ENCODE results near the gene ITGA8.
"Not testable (repeated sequence)": the region's sequence is repeated elsewhere in the genome, so short reads cannot be mapped to it uniquely, and the experiment has no call there.

ITGA8 gene

DNA sequence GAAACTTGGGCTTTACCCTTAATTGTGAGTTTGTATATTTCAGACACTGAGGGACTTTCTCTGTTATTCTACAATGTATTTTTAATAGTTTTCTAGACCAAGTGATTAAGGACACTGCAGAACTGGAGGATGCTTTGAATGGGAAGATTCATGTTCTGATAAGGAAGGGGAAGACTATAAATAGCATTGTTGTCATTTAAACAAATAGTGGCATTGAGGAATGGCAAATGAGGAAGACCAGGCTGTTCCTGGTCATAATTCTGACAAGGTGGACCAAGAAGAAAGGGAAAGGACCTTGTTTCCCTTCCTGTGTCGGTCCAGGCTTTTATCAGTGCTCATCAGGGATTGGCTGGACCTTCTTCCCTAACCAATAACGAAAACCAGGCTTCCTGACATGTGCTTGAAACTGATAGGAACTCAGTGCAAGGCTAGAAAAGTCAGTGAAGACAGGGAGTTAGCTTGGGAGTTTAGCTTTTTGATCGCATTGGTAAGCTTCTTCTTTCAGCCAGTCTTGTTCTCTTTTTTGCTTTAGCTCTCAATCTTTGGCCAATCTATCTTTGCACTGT lies 116.2 kb downstream of the ITGA8 start:
- no peak for DNase-seq

DNA sequence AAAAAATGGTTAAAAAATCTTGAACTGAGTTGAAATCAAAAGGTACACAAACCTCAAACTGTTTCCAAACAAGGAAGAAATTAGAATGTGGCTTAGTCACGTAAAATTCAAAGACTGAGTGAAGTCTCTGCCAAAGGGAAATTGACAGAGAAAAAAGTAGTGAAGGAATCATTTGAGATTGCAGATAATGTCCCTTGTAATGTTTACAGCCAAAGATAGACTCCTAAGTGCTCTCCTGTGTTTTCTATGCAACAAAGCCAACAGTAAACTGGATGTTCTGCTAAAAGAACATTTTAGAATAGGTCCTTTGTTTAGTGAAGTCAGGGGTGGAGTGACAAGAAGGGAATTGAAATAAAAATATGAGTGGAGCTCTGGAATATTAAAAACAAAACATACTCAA lies 117.9 kb downstream of the ITGA8 start:
- DNase-seq, result no peak

DNA sequence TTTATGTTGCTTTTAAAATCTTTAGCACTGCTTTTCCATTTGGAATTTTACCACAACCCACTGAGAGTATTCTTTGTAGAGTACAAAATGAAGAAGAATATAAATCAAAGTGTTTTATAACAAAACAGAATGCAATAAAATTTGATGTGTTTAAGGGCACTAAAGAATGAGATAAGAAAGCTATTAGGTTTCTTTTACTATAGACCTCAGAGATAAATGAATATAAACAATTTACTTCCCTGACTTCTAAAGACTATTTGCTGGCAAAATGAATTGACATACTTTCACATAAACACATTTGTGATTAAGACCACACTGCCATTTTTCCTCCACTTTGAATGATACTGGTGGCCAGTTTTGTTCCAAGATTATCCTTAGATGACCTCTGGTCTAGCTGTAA lies 124.5 kb downstream of the ITGA8 start:
- DNase-seq, result no peak

DNA sequence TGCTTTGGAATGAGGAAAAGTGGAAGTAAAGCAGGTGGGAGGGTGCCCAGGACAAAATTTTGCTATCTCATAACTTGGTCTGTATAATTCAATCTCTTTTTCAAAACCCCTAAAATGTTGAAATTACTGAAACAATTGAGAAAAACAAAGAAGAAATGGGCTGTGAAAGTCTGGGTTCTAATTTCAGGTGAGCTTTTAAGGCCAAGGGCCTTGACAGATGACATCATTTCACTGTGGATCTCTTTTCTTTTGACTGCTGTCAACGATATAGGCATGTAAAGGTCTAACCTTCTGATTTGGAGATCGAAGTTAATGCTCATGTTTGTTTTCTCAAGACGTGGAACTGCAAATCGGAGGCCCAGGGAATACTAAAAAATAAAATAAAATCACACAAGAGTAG lies 127.8 kb downstream of the ITGA8 start:
- no peak for DNase-seq

DNA sequence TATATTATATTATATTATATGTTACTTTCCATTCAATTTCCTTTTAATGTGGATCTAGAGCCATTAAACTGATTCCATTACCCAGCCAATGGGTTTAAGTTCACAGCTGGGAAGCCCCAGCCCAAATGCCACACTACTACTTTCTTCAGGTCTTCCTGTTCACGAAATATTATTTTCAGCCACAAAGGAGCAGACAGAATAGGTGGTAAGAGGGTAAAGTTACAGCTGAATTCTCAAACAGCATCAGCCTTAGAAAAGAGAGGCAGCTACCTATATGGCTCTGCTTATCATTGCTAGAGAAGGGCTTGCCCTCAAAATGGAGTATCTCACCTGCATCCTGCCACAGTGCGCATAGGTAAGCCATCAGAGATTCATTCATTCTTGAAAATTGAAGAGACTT lies 128.3 kb downstream of the ITGA8 start:
- DNase-seq, result no peak

DNA sequence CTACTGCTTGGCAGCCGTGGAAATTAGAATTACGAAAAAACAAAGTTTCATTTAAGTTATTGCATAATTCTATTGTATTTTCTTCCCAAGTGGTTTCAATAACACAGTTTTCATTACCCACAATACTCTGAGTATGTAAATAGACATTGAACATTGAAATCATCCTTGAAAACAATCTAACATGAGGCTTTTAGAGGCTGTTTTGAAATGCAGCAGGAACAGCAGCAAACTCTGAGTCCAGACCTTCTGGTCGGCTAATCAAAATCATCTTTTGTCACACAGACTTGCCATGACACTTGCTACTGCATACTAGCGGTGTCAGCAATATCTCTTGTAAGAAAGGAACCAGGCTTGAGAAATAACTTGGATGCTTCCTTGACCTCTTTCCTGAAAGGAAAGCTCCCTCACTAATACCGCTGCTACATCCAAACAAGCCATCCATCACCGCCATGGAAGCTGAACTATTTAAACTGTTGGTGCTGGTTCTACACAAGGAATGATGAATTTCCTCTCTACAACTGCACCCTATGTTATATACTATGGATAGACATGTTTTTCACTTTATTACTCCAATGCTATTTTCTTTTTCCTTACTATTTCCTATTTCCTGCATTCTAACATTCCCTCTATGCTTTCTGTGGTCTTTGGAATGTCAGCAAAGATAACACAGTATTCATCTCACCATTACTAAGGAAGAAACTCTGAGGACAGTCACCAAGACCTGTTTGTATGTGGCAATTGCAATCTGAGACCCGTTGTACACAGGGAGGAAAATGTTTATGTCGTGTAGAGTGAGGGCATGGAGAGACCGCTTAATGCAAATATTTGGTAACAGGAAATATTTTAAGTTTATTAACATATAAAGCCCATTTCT lies 130.8 kb downstream of the ITGA8 start:
- DNase-seq, result no peak

DNA sequence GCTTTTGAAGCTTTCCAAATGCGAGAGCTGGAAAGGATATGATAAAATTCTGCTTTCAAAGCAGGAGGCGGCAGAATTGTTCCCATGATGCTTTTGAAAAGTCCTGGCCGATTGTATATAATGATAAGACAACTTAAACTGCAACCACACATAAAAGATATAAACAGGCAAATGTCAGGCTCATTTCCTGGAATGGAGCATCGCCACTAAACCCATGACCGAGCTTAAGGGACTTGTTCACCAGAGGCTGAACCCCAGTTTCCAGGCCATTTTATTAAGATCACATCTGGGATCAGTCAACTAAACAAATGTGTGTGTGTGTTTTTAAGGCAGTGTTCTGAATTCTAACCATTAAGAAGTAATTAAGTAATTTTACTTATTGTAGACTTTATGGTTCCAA lies 131.6 kb downstream of the ITGA8 start:
- no peak for DNase-seq

DNA sequence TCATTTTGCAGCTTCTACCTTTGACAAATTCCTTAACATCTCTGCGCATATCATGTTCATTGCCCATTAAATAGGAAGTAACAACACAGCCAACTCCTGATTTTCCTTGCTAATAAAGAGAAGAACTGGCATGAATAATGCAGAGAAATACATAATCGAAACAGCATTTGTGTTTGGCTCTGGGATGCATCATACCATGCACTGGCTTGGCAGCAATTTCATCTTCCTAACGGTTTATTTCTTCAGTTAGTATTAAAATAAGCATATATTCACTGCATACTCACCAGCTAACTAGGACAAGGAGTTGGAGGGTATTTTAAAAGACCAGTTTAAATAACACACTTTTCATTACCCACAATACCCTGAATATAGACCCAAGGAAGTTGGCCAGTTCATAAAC lies 132.5 kb downstream of the ITGA8 start:
- DNase-seq, result no peak

DNA sequence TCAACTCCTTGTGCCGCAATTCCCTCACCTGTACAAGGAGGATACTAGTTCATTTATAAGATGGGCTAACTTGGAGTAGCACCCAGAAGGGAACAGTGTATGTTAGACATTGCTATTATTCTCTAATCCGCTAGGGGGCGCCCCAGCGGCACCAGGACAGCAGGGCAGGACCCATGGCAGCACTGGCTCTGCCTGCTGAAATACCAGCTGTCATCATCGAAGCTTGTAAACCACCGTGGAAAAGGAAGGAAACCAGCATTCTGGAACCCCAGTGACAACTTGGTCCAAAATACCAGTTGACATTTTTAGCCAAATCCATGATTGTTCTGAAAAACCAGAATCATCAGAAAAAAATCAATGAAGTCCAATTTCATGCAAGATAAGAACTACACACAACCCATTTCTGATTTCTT lies 134.4 kb downstream of the ITGA8 start:
- DNase-seq, result no peak

DNA sequence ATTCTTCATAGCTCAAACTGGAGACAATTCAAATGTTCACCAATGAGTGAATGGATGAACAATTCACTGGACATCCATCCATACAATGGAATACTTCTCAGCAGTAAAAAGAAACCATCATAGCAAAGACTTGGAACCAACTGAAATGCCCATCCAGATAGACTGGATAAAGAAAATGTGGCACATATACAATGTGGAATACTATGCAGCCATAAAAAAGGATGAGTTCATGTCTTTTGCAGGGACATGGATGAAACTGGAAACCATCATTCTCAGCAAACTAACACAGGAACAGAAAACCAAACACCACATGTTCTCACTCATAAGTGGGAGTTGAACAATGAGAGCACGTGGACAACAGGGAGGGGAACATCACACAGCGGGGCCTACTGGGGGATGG lies 136.8 kb downstream of the ITGA8 start:
- not testable (repeated sequence) for DNase-seq

DNA sequence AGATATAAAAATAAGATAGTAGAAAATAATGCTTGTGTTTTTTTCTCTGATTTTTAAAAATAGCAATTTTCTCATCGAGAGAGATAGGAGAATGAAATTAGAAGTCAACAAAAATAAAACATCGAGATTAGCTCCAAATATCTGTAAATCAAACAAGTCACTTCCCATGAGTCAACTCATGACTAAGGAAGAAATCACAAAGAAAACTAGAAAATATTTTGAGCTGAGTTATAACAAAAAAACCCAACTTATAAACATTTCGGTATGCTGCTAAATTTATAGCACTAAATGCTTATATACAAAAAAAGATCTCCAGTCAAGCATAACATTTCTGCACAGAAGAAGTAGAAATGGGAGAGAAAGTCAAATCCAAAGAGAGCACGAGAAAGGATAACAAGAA lies 140.1 kb downstream of the ITGA8 start:
- no peak for DNase-seq

DNA sequence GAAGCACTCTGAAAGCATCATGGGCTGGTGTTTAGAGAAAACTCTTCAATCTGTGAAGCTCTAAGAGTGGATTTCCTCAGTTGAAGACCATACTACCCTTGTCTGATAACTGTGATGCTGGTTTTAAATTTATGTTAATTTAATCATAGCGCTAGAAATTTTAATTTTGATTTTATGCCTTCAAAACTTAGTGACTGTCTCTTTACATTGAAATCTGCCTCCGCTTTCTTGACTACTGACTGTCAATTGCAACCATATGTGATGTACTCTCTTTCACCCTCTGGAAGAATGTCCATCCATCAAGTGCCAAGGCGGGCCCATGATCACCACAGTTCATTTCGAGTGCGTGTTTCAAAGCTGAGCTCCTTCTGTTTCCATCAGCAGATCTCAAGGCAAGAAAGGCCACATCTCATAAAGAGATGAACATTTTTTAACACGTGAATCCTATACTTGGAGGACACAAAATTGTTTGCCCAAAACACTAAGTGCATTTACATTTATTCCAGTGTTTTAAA lies 147.1 kb downstream of the ITGA8 start:
- no peak for DNase-seq

DNA sequence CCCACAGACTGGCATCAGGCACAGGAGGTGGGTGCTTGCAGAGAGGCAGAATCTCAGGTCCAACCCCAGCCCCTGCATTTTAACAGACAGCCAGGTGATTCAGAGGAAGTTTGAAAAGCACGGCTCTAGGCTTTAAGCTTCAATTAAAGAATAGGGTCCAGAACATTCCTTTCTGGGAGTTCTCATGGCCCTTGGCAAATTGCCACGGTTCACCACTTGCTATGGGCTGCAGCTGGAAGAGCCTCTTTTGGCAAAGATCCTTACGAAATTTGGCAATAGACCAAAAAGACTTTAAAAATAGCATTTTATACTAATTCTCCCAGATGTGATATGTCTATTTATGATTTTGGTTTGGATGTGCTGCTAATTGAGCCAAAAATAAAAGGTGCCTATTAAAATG lies 148.1 kb downstream of the ITGA8 start:
- DNase-seq, result no peak

DNA sequence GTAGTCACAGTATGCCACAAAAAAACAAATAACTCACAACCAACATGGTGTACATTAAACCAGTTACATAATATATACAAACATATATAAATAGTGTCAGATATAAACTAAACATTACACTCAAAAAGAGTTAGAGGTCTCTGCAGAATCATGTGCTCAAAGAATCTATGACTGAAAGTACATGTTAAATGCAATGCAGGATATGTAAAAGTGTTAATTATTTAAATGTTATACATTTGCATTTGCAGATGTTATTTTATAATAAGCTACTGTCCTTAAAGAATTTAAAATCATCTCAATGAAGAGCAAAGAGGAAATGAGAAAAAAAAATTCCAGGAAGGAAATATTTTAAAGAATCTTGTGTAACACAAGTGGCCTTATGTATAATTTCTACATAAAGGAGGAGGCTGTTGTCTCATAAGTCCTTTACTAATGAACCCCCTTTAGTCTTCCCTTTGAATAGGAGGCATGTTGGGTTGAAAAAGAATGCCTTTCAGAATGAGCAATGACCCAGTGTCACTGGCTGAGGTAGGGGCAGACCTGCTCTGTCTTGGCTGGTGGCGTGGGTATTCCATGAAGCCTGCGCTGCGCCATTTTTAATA lies 148.9 kb downstream of the ITGA8 start:
- DNase-seq, result no peak

DNA sequence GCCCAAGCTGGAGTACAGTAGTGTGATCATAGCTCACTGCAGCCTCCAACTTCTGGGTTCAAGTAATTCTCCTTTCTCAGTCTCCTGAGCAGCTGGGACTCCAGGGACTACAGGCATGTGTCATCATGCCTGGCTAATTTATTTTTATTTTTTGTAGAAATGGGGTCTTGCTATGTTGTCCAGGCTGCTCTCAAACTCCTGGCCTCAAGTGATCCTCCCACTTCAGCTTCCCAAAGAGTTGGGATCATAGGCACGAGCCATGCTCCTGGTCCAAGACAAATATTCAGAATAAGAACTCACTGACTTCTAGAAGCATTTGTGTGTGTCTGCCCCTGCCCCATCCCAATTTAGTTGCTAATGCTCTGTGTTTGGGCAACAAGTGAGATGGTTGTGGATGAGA lies 151.8 kb downstream of the ITGA8 start:
- no peak for DNase-seq

DNA sequence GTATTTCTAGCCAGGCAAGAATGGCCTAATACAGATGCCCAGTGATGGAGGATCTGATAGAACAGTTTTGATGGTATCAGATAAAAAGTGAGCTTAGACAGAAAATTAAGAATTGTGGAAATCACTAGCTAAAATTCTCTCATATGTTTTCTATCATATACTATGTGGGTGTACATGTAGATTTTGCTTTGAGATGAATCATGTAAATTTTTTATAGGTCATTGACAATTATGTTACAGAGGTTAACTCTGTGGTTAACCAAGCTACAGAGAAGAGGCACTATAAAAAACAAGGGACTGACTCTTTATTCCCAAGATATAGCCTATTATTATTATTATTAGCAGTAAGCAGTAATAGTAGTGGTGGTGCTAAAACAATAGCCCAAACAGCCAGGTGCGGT lies 156.5 kb downstream of the ITGA8 start:
- DNase-seq, result no peak

DNA sequence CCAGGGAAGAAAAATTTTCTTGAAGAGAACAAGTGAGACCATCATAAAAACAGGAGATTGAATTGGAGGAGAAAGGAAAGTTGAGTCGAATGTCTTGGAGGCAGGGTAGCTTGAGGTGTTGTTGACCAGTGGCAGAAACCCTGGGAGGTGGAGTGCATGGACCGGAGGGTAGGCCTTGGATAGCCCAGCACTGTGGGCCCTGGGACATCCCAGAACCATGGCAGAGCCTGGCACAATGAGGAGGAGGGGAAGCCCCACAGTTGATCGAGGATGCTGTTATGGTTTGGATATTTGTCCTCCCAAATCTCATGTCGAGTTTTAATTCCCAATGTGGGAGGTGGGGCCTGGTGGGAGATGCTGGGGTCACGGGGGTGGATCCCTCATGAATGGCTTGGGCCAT lies 157.1 kb downstream of the ITGA8 start:
- DNase-seq, result no peak

DNA sequence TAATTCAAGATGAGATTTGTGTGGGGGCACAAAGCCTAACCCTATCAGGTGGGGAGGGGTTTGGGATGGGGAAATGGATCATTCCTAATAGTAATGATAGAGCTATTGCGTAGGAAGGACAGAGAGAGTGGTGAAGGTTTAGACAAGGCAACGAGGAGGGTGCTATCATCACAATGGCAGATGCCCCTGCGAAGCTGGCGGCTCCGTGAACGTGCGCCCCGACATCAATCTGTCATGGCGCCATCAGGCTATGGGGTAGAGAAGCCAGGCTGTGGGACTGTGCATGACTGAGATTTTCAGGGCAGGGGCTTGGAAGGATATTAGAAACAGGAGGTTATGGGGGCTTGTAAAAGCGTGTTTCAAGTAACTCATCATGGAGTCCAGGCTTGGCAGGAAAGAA lies 157.6 kb downstream of the ITGA8 start:
- no peak for DNase-seq

DNA sequence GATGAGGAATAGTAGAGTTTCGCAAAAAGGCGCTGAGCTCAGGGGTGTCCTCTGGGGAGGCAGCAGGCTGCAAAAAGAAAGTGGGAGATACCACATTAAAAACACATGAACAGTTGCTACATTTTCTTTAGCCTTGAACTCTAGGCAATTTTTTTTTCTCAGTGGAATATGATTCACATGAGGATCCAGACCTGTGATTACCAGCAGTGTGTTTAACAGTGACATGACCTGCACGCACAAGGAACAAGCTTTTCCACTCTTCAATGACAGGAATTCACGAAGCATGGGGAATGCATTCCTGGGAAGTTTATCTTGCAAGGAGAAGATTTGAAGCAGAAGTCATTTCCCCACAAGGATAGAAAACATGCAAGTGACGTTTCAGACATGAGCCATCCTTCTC lies 161.6 kb downstream of the ITGA8 start:
- DNase-seq, result no peak

DNA sequence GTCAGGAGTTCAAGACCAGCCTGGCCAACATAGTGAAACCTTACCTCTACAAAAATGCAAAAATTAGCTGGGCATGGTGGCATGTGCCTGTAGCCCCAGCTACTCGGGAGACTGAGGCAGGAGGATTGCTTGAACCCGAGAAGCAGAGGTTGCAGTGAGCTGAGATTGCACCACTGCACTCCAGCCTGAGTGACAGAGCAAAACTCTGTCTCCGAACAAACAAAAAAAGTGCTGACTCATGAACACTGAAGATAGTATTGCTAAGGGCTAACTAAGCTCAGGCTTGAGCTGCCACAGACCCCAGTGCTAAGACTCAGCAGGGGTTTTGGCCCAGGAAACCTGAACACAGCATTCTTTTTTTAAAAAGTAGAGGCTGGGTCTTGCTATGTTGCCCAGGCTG lies 162.6 kb downstream of the ITGA8 start:
- not testable (repeated sequence) for DNase-seq

DNA sequence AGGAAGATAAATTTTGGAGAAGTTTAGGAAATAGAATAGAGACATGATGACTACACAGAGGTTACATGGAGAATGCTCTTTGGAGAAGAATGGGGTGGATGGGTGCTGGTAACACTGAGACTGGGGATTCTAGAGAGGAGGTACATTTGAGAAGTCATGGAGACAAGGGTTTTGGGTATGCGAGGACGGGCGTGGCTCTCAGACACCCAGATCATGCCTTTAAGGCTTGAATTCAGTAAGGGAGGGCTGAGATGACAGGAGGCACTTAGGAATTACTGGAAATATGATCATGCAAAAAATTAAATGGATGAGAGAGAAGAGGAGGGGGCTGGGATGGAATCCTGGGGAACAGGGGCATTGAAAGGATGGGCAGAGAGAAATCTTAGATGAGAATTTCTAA lies 168.8 kb downstream of the ITGA8 start:
- no peak for DNase-seq

DNA sequence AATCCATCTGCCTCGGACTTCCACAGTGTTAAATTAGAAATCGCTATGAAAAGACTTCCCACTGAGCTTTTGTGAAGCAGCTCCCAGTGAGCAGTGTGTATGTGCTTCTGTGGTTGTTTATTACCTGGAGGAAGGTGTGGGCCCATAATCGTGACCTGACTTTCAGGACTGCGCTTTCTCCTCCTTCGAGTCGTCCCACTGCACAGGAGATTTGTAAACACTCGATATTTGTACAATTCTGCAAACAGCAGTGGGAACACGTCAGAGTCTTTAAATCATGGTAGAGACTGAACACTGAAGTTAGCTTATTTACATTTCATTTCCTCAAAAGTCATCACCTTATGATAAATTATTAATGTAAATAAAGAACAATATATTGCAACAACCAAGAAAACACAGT lies 171.4 kb downstream of the ITGA8 start:
- DNase-seq, result no peak

DNA sequence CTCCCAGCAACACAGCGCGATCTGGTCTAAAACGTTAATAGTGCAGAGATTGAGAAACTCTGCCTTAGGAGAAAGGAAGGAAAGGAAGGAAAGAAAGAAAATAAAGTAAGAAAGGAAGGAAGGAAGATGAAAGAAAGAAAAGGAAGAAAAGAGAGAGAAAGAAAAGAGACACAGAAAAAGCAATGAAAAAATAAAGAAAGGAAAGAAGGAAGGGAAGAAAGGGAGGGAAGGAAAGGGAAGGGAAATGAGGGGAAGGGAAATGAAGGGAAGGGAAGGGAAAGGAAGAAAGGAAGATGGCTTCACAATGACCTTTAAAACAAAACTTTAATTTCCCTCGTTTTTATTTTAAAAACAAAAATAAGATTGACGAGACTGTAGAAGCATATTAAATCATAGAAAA lies 173.1 kb downstream of the ITGA8 start:
- no peak for DNase-seq

DNA sequence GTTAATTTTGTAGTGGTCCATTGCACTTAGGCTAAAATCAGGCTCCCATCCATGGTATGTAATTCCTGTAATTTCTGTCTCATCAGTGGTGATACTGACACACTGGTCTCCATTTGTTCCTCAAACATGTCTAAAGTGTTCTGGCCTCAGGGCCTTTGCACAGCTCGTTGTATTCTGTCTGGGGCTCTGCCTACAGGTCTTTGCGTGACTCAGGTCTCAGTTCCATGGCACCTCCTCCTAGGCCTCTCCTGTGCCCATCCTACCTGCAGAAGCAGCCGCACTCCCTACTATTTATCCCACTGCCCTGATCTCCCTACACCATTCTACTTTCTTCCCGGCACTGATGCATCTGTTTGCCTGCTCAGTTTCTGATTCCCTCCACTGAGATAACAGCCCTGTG lies 173.8 kb downstream of the ITGA8 start:
- no peak for DNase-seq
